ENCODE measurements around the gene PTPN1. TPM values are rescaled to one million over a fixed set of nuclear protein-coding genes. Genes with fewer than 3 reads are reported as not detected.

PTPN1 gene
- total and polyA plus RNA-seq, 2 donors (not counting 3 experiments of a cell fraction or from before 2014, with no cell fraction given): 41.1 to 64.3 TPM

GRCh38 chr20:50630578-50631263 is 120.5 kb downstream of the PTPN1 start:
- H3K4me1 ChIP-seq (ENCODE audit: control insufficient read depth, extremely low read depth, insufficient read depth, low read length): no peaks in the 10 kb centered on the region
- ChIA-PET CTCF (interaction anchor here (1.3 to 10.2 kb wide), 2 partner anchors 10 to 117 kb away, joined by 4 to 181 read pairs; no protein-coding TSS in a partner anchor), POLR2A (interaction anchor here (0.6 kb wide), 1 partner anchor 90 kb away, joined by 7 read pairs; no protein-coding TSS in a partner anchor)
- TF ChIP-seq, protein P1, sequence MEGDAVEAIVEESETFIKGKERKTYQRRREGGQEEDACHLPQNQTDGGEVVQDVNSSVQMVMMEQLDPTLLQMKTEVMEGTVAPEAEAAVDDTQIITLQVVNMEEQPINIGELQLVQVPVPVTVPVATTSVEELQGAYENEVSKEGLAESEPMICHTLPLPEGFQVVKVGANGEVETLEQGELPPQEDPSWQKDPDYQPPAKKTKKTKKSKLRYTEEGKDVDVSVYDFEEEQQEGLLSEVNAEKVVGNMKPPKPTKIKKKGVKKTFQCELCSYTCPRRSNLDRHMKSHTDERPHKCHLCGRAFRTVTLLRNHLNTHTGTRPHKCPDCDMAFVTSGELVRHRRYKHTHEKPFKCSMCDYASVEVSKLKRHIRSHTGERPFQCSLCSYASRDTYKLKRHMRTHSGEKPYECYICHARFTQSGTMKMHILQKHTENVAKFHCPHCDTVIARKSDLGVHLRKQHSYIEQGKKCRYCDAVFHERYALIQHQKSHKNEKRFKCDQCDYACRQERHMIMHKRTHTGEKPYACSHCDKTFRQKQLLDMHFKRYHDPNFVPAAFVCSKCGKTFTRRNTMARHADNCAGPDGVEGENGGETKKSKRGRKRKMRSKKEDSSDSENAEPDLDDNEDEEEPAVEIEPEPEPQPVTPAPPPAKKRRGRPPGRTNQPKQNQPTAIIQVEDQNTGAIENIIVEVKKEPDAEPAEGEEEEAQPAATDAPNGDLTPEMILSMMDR (IDR thresholded peaks at IDR 0.05; ENCODE audit: extremely low read depth in 1 of 2, insufficient read depth in 1 of 2, low read depth in 1 of 2, low read length in 2 of 2): no peak
- TF ChIP-seq GATA2 (IDR thresholded peaks at IDR 0.05; ENCODE audit: insufficient read depth, insufficient read length, low read depth, low read length): no peak
- TF ChIP-seq POLR2A (IDR thresholded peaks at IDR 0.05; ENCODE audit: low read depth, low read length): no peak
- TF ChIP-seq FOS (IDR thresholded peaks at IDR 0.05; ENCODE audit: borderline replicate concordance, insufficient read depth, low read length): no peak
- TF ChIP-seq, protein P2, sequence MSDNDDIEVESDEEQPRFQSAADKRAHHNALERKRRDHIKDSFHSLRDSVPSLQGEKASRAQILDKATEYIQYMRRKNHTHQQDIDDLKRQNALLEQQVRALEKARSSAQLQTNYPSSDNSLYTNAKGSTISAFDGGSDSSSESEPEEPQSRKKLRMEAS (IDR thresholded peaks at IDR 0.05; ENCODE audit: insufficient read depth, insufficient read length): no peak
- TF ChIP-seq POLR2AphosphoS5 (IDR thresholded peaks at IDR 0.05; ENCODE audit: insufficient read depth, low read depth, low read length): no peak
- no peak for TF ChIP-seq JUN (IDR thresholded peaks at IDR 0.05; ENCODE audit: borderline replicate concordance, insufficient read depth, insufficient read length, low read depth)
- no peak for TF ChIP-seq EZH2 (IDR thresholded peaks at IDR 0.05; ENCODE audit: borderline replicate concordance, low read depth, low read length, severe bottlenecking)
- no peak for TF ChIP-seq MYC (IDR thresholded peaks at IDR 0.05; ENCODE audit: low read depth, low read length)
- H3K9me1 ChIP-seq (replicated peaks; ENCODE audit: control insufficient read depth, extremely low read depth, insufficient read depth, low read length): no peaks in the 10 kb centered on the region
- no peak for DNase-seq (ENCODE audit: low read depth, low spot score)
- no peaks in the 10 kb centered on the region for H3K36me3 ChIP-seq (ENCODE audit: control insufficient read depth in 2 of 2, extremely low read depth in 1 of 2, insufficient read depth in 2 of 2, low read length in 2 of 2)
- H4K20me1 ChIP-seq (replicated peaks; ENCODE audit: control insufficient read depth, extremely low read depth, insufficient read depth, low read length): no peaks in the 10 kb centered on the region
- H3K27me3 ChIP-seq (ENCODE audit: control insufficient read depth in 2 of 2, insufficient read depth in 2 of 2, low read length in 2 of 2): no peaks in the 10 kb centered on the region
- no peaks in the 10 kb centered on the region for H3K9me3 ChIP-seq (replicated peaks; ENCODE audit: control insufficient read depth, insufficient read depth, low read length)
- intact Hi-C loops (cut with micrococcal nuclease) (no loop called here), dilution Hi-C loops (cut with MboI; ENCODE audit: extremely low pct_ligation_motif_present, low sequenced_read_pairs) (no loop called here)
- H3K9ac ChIP-seq (replicated peaks; ENCODE audit: extremely low read depth, insufficient read depth, low read length): no peak overlapping the region
- H3K4me2 ChIP-seq (ENCODE audit: insufficient read depth, low read length): no peak overlapping the region
- no peak overlapping the region for H3K27ac ChIP-seq (ENCODE audit: insufficient read depth, low read depth, low read length)
- no peak for FAIRE-seq
- H2AFZ ChIP-seq (ENCODE audit: low read depth, low read length): no peak overlapping the region
- H3K4me3 ChIP-seq (replicated peaks in 1 of 3; ENCODE audit: insufficient read depth in 1 of 3, low read depth in 1 of 3, low read length in 3 of 3): no peak overlapping the region
- no TSS peak for BruUV-seq (replicated peaks)
- no peaks in the 10 kb centered on the region for H3K79me2 ChIP-seq (ENCODE audit: control insufficient read depth, insufficient read depth, low read length)

All from endothelial cell of umbilical vein (primary cell).